Muscle of arm (tissue), 12 donors: ENCODE measurements around the gene SYVN1. TPM values are rescaled to one million over a fixed set of nuclear protein-coding genes. Genes with fewer than 3 reads are reported as not detected.
"Not testable (repeated sequence)": the region's sequence is repeated elsewhere in the genome, so short reads cannot be mapped to it uniquely, and the experiment has no call there.

Experiments
- DNase-seq: peaks from one replicate; pipeline ENCODE4 v3.0.0-alpha.2; 2013
- polyA plus RNA-seq, 12 donors: library from polyadenylated mRNA; unstranded; fragments of 120-200 nt; gene quantifications; one replicate each; pipeline ENCODE4 v1.2.1, GENCODE V29; 2013; ENCODE audit not compliant: insufficient read length in 12 of 12

Gene SYVN1
- polyA plus RNA-seq, 12 donors = 36.7 to 53.3 (median 45.5) TPM; not detected in 1

DNA sequence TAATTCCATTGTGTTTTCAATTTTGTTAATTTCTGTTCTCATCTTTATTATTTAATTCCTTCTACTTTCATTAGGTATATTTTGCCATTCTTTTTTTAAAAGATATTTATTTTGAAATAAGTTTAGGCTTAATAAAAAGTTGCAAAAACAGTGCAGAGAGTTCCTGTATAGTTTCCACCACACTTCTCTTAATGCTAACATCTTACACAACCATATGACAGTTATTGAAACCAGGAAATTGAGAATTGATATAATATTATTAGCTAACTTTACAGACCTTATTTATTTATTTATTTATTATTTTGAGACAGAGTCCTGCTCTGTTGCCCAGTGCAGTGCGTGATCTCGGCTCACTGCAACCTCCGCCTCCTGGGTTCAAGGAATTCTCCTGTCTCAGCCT, 21.9 kb upstream of the SYVN1 start:
- no peak for DNase-seq

- DNase-seq = no peak
Measured at GRCh38 chr11:65152122-65152521, 17.8 kb upstream of the SYVN1 start.

DNA sequence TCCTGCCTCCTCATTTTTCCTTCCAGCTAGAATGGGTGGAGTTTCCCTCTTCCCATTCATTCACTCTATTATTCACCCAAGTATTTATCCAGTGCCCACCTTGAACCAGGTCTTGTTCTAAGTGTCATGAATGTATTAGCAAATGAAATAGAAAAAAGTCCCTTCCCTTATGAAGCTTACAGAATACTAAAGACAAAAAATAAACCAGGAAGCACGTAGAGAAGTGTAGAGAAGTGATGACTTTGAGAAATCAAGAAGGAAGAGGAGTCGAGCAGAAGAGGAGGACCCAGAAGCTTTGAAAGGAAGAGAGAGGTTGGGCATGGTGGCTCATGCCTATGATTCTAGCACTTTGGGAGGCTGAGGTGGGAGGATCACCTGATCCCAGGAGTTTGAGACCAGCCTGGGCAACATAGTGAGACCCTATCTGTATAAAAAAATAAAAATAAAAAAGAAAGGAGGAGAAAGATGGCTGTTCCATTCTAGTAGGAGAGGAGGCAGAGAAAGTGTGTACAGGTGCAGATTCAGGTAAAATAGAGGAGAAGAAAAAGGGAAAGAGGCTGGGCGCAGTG, 17.1 kb upstream of the SYVN1 start:
- no peak for DNase-seq

DNA sequence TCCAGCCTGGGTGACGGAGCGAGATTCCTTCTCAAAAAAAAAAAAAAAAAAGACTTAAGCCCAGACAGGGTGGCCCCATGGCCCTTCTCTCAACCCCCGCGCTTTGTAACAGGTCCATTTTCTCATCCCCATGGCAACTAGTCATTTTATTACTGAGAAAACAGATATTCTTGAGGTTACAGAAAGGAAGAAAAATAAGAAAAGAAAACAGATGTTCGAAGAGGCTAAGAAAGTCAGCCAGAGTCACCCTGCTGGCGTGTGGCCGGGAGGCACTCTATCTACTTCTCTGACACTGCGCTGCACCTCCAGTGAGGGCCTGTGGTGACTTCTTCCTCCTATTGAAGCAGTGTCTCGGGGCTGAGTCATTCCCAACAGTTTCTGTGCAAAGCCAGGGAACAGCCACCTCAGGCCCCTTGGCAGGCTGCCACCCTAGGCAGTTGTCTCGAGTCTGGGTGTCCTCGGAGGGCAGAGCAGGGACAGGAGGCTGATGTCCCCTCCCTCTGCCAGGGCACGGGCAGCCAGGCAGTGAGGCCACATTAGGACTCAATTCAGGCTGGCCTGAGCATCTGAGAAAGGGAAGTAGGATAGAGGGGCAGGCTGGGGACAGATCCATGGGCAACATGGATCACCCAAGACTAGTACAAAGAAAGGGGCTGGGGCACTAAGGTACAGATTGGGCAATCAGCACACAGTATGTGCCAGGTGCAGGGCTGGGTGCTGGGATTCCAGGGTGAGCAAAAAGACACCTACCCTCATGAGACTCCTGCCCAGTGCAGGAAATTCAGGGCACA, 16.4 kb upstream of the SYVN1 start:
- DNase-seq = peak; percentile 77

DNA sequence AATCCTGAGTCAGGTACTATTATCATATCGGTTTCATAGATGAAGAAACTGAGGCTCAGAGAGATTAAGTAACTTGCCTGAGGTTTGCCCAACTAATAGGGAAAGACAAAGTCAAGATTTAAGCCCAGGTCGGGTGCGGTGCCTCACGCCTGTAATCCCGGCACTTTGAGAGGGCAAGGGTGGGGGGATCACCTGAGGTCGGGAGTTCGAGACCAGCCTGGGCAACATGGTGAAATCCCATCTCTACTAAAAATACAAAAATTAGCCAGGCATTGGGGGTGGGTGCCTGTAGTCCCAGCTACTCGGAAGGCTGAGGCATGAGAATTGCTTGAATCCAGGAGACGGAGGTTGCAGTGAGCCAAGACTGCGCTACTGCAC, 15.8 kb upstream of the SYVN1 start:
- DNase-seq = not testable (repeated sequence)

DNA sequence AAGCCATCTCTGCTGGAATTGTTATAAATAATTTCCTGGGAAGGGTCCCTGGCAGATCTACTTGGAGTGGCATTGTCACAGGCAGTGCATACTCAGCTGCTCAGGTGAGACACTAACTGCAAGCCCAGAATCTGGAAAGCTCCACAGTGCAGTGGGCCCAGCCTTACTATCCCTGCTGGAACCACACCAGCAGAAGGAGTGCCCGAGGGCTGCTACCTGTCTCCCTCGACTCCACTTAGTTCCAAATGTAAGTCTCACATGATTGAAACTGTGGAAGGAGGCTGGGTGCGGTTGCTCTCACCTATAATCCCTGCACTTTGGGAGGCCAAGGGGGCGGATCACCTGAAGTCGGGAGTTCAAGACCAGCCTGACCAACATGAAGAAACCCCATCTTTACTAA, 14.3 kb upstream of the SYVN1 start:
- no peak for DNase-seq

- DNase-seq = no peak
Measured at GRCh38 chr11:65147352-65148075, 13.2 kb upstream of the SYVN1 start.

DNA sequence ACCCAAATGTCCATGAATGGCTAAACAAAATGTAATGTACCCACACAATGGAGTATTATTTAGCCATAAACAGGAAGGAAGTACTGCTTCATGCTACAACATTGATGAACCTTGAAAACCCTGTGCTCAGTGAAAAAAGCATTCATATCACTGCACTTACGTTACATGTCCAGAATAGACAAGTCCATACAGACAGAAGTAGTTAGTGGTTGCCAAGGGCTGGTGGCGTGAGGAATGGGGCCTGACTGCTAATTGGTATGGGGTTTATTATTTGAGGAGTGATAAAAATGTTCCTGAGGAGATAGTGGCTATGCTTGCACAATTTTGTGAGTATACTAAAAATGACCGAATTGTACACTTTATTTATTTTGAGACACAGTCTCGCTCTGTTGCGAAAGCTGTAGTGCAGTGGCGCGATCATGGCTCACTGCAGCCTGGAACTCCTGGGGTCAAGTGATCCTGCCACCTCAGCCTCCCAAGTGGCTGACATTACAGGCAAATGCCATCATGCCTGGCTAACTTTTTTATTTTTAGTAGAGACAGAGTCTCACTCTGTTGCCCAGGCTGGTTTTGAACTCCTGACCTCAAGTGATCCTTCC, 7.7 kb upstream of the SYVN1 start:
- no peak for DNase-seq

DNA sequence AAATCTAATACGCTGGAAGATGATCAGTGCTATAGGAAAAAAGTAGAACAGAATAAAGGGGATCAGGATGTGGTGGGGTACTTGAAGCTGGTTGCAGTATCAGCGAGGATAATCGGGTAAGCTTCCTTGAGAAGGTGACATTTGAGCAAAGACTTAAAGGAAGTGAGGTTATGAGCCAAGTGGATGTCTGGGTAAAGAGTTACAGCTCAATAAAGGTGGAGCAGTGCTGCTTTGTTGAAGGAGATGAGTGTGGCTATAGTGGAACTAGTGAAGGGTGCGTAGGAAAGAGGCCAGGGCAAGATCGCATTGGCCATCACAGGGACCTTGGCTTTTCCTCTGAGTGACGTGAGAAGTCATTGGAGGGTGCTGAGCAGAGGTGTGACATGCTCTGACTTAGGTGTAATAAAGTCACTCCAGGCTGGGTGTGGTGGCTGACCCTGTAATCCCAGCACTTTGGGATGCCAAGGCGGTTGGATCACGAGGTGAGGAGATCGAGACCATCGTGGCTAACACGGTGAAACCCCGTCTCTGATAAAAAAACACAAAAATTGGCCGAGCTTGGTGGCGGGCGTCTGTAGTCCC, 2.3 kb upstream of the SYVN1 start:
- DNase-seq = no peak

GRCh38 chr11:65135633-65136145, 1.4 kb upstream of the SYVN1 start:
- DNase-seq = no peak

- peak; percentile 93 for DNase-seq
Measured at GRCh38 chr11:65134952-65135632, 773 bp upstream of the SYVN1 start.

- peak; percentile 89 for DNase-seq
Measured at GRCh38 chr11:65133724-65134123, 595 bp downstream of the SYVN1 start.

- no peak for DNase-seq
Measured at GRCh38 chr11:65132988-65133700, 1.2 kb downstream of the SYVN1 start.

DNA sequence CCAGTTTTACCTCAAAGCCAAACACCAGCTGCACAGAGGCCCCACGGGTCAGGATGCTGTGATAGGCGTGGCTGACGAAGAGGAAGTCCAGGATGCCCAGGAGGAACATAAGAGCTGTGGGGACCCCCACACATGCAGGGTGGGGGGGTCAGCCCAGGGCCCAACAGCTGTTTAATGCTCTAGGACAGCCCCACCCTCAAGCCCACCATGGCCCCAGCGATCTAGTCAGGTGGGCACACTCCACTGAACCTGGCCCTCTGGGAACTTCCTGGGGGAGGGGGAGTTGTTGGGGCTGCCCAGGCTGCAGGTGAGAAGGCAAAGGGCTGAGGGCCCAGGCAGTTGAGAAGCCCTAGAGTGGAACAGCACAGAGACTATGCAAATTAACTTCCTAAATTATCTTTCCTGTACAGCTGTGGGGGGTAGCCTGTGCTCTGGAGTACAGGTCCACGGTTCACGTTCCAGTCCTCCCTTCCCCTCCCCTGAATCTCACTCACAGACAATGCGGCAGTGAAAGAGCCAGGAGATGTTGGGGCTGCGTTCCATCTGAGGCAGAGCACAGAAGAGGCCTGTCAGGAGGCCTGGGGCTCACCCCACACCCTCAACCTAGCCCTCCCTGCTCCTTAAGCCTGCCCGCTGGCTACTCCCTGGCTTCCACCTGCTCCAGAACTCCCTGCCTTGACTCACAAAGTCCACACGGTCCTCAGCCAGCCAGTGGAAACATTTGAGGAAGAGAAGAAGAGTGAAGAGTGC, 1.9 kb downstream of the SYVN1 start:
- DNase-seq = no peak

DNA sequence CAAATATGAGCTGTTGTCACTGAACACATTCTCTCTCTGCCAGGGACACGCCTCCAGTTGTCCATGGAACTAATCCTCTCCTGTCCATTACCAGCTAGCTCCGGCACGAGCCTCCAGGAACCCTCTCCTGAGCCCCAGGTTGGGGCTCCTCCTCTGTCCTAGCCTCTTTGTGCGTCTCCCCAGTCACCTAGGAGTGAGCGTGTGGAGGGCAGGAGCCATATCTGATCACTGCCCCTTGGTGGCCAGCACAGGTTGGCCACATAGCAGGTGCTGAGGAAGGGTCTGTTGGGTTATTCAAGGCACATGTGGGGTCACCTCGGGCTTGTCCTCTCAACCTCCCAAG, 2.5 kb downstream of the SYVN1 start:
- no peak for DNase-seq

- no peak for DNase-seq
Measured at GRCh38 chr11:65131417-65131776, 2.9 kb downstream of the SYVN1 start.

GRCh38 chr11:65130631-65131416, 3.5 kb downstream of the SYVN1 start:
- DNase-seq = no peak

DNA sequence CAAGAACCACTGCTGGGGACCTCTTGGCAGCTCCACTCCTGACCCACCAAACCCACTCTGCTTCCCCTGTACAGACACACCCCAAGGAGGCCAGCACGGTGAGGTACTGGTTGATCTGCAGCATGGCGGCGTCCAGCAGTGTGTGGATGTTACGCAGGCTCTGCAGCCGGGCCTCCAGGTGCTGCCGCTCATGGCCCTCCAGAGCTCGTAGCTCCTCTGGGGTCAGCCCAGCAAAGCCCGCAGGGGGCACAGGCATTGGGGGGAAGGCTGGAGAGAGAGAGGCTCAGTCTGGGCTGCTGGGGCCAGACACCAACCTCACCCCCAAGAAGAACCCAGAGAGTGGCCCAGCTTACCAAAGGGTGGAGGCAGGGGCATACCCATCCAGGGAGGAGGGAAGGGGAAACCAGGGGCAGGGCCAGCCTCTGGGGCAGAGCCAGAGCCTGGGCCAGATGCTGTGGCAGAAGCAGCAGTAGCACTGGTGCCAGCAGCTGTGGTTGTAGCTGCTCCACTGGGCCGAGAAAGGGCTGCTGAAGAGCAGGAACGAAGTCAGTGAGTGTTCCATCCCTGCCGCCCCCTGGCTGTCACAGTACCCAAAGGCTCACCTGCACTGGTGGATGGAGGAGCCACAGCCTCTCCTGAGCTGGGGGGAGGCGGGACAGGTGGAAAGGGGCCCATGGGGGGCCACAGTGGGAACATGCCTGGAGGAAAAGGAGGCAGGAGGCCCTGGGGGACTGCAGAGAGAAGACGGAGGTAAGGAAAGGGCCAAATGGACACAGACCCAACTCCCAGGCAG, 4.5 kb downstream of the SYVN1 start:
- DNase-seq = no peak
